Endothelial cell of umbilical vein (primary cell): ENCODE measurements around the gene GPD1L. TPM values are rescaled to one million over a fixed set of nuclear protein-coding genes. Genes with fewer than 3 reads are reported as not detected.

Source experiments
- BruUV-seq: library from RNA; stranded (reverse); fragments of 400-500 nt; replicated peaks from 2 replicates; lab custom pipeline; 2021; lab: Mats Ljungman, UMichigan
- CTCF ChIA-PET: fragments of 300-600, 350-600 bp; sonication (Branson Sonifier 250); formaldehyde crosslinking; loops from one replicate; lab custom pipeline; 2021; ENCODE audit warnings: antibody characterized with exemption, inconsistent platforms; lab: Charles Lee
- POLR2A ChIA-PET: fragments of 300-600, 350-600 bp; sonication (Branson Sonifier 250); formaldehyde crosslinking; loops from one replicate; lab custom pipeline; 2021; ENCODE audit warnings: antibody characterized with exemption, inconsistent platforms; lab: Charles Lee
- DNase-seq: peaks from one replicate; pipeline ENCODE4 v3.0.0-alpha.2; 2011; ENCODE audit warnings: low read depth, low spot score
- FAIRE-seq: peaks from 2 replicates; lab custom pipeline; 2011; peaks lifted over from hg19 to GRCh38; lab: Jason Lieb, UNC
- H2AFZ ChIP-seq: 2 replicates; pipeline ENCODE4 v1.6.0; 2012; ENCODE audit warnings: low read depth, low read length, control low read depth, inconsistent platforms
- H3K27ac ChIP-seq: 2 replicates; pipeline ENCODE4 v1.5.1; 2011; ENCODE audit warnings: low read depth, mild to moderate bottlenecking, control low read depth, low read length, moderate library complexity; ENCODE audit not compliant: insufficient read depth
- H3K27me3 ChIP-seq, 2 experiments: 2 replicates each; pipeline versions ENCODE4 v1.6.0 to v1.6.1; 2011; ENCODE audit warnings: low read length in 2 of 2, mixed read lengths in 1 of 2; ENCODE audit not compliant: control insufficient read depth in 2 of 2, insufficient read depth in 2 of 2
- H3K36me3 ChIP-seq, 2 experiments: 2 replicates in 1 of 2; 3 replicates in 1 of 2; pipeline ENCODE4 v1.5.1; 2011; ENCODE audit warnings: low read length in 2 of 2, mild to moderate bottlenecking in 1 of 2, moderate library complexity in 1 of 2; ENCODE audit not compliant: control insufficient read depth in 2 of 2, insufficient read depth in 2 of 2; ENCODE audit errors: extremely low read depth in 1 of 2
- H3K4me1 ChIP-seq: 3 replicates; pipeline ENCODE4 v1.5.1; 2011; ENCODE audit warnings: mild to moderate bottlenecking, low read length; ENCODE audit not compliant: control insufficient read depth, insufficient read depth; ENCODE audit errors: extremely low read depth
- H3K4me2 ChIP-seq: 2 replicates; pipeline ENCODE4 v1.6.1; 2011; ENCODE audit warnings: low read length, control low read depth, mixed read lengths; ENCODE audit not compliant: insufficient read depth
- H3K4me3 ChIP-seq, 3 experiments: fragments of 200-600 bp in 1 of 3; sonication (generic), shearing (Covaris generic) in 1 of 3; replicated peaks in 1 of 3; 2 replicates each; pipeline ENCODE4 v1.5.1; 2011 to 2016; ENCODE audit warnings: control low read depth in 3 of 3, low read length in 3 of 3, mild to moderate bottlenecking in 2 of 3, inconsistent platforms in 1 of 3, low read depth in 1 of 3, moderate library complexity in 1 of 3; ENCODE audit not compliant: insufficient read depth in 1 of 3
- H3K79me2 ChIP-seq: 2 replicates; pipeline ENCODE4 v1.6.0; 2012; ENCODE audit warnings: low read length, inconsistent platforms; ENCODE audit not compliant: control insufficient read depth, insufficient read depth
- H3K9ac ChIP-seq: replicated peaks from 2 replicates; pipeline ENCODE3; 2011; ENCODE audit warnings: low read length, control low read depth; ENCODE audit not compliant: insufficient read depth; ENCODE audit errors: extremely low read depth
- H3K9me1 ChIP-seq: replicated peaks from 3 replicates; pipeline ENCODE4 v1.6.0; 2011; ENCODE audit warnings: mild to moderate bottlenecking, low read length; ENCODE audit not compliant: control insufficient read depth, insufficient read depth; ENCODE audit errors: extremely low read depth
- H3K9me3 ChIP-seq: replicated peaks from 2 replicates; pipeline ENCODE4 v1.5.1; 2012; ENCODE audit warnings: low read length, inconsistent platforms; ENCODE audit not compliant: control insufficient read depth, insufficient read depth
- H4K20me1 ChIP-seq: replicated peaks from 2 replicates; pipeline ENCODE3; 2011; ENCODE audit warnings: mild to moderate bottlenecking, low read length; ENCODE audit not compliant: control insufficient read depth, insufficient read depth; ENCODE audit errors: extremely low read depth
- CTCF ChIP-seq, 2 donors: IDR thresholded peaks; 1 replicate in 1 of 2; 2 replicates in 1 of 2; pipeline ENCODE4 v1.5.1; 2011; ENCODE audit warnings: low read length in 2 of 2, mild to moderate bottlenecking in 2 of 2, moderate library complexity in 2 of 2, control low read depth in 1 of 2, inconsistent platforms in 1 of 2, low read depth in 1 of 2; ENCODE audit not compliant: insufficient read depth in 1 of 2; ENCODE audit errors: extremely low read depth in 1 of 2
- EZH2 ChIP-seq: IDR thresholded peaks from 2 replicates; pipeline ENCODE4 v1.6.1; 2012; ENCODE audit warnings: borderline replicate concordance, low read depth, mild to moderate bottlenecking, moderate library complexity, low read length, inconsistent platforms; ENCODE audit not compliant: severe bottlenecking
- GATA2 ChIP-seq: IDR thresholded peaks from 2 replicates; pipeline ENCODE4 v1.7.0; 2011; ENCODE audit warnings: low read depth, mild to moderate bottlenecking, moderate library complexity, mixed read lengths, low read length; ENCODE audit not compliant: insufficient read length, insufficient read depth
- JUN ChIP-seq: IDR thresholded peaks from 2 replicates; pipeline ENCODE4 v1.6.1; 2011; ENCODE audit warnings: borderline replicate concordance, low read depth; ENCODE audit not compliant: insufficient read length, insufficient read depth
- MAX ChIP-seq: IDR thresholded peaks from 2 replicates; pipeline ENCODE4 v1.6.1; 2011; ENCODE audit not compliant: insufficient read depth, insufficient read length
- MYC ChIP-seq: IDR thresholded peaks from one replicate; pipeline ENCODE4 v1.6.1; 2011; ENCODE audit warnings: mild to moderate bottlenecking, low read depth, low read length
- POLR2A ChIP-seq: IDR thresholded peaks from 2 replicates; pipeline ENCODE4 v1.6.1; 2012; ENCODE audit warnings: low read depth, mild to moderate bottlenecking, control low read depth, low read length
- POLR2AphosphoS5 ChIP-seq: IDR thresholded peaks from 2 replicates; pipeline ENCODE4 v1.6.1; 2012; ENCODE audit warnings: low read depth, mild to moderate bottlenecking, control low read depth, low read length, moderate library complexity; ENCODE audit not compliant: insufficient read depth
- dilution Hi-C: fragments of 300-500 bp; cut with MboI; formaldehyde crosslinking; loops from one replicate; pipeline ENCODE4 v1.15.0; 2019; ENCODE audit warnings: low sequenced_read_pairs; ENCODE audit not compliant: extremely low pct_ligation_motif_present
- intact Hi-C: fragments of 100-400 bp; cut with micrococcal nuclease; formaldehyde crosslinking; loops from one replicate; pipeline ENCODE4 v1.10.0; 2022
- polyA plus RNA-seq, 4 experiments: library from polyadenylated mRNA; depleted of rRNA in 3 of 4; stranded (reverse) in 3 of 4; unstranded in 1 of 4; fragments of >200 nt; gene quantifications; 2 replicates each; pipeline versions ENCODE4 v1.2.1 to v1.2.3, GENCODE V29; 2011 to 2012; ENCODE audit warnings: missing spikeins in 1 of 4
- total RNA-seq: library from RNA; stranded (reverse); gene quantifications from 2 replicates; pipeline ENCODE4 v1.2.3, GENCODE V29; 2021

GPD1L gene
- total and polyA plus RNA-seq, 2 donors (not counting 3 experiments of a cell fraction or from before 2014, with no cell fraction given) = 5.1 to 12.9 TPM

- CTCF ChIA-PET = interaction anchor here (0.7 to 5.6 kb wide), 21 partner anchors 9 to 451 kb away, joined by 3 to 33 read pairs (median 3); partner anchors contain the start of gene CMTM8
- intact Hi-C loops = loop anchor here (1.0 kb wide), 8 partner anchors 62 to 487 kb away; partner anchors contain the start of genes CMTM6 and DYNC1LI1
- peak; percentile 91 for DNase-seq
Observed at GRCh38 chr3:32177702-32178198, 71.3 kb downstream of the GPD1L start.

More at GRCh38 chr3:32177702-32178198, 71.3 kb downstream of the GPD1L start:
- no TSS peak for BruUV-seq
- Histone ChIP-seq H2AFZ (peak overlapping the region; percentile 72), H3K4me1 (peaks cover 6% of the 10 kb centered on the region), H3K9ac (no peak overlapping the region), H3K4me2 (peak overlapping the region; percentile 63), H3K36me3 (no peaks in the 10 kb centered on the region), H3K9me1 (no peaks in the 10 kb centered on the region), H3K79me2 (no peaks in the 10 kb centered on the region), H3K27me3 (no peaks in the 10 kb centered on the region), H4K20me1 (no peaks in the 10 kb centered on the region), H3K4me3 (no peak overlapping the region), H3K9me3 (no peaks in the 10 kb centered on the region), H3K27ac (no peak overlapping the region)
- POLR2A ChIA-PET = no interaction called here
- TF ChIP-seq GATA2 (no peak), POLR2AphosphoS5 (no peak), CTCF (IDR thresholded peaks at IDR 0.05; ENCODE audit: extremely low read depth in 1 of 2, insufficient read depth in 1 of 2, low read depth in 1 of 2, low read length in 2 of 2) (peak; percentile 92 to 95), POLR2A (no peak), EZH2 (no peak), JUN (no peak), MYC (no peak), MAX (peak; percentile 22)
- dilution Hi-C loops = no loop called here
- FAIRE-seq = peak; percentile 91
